ENCODE measurements around the gene SOCS2. TPM values are rescaled to one million over a fixed set of nuclear protein-coding genes. Genes with fewer than 3 reads are reported as not detected.

The SOCS2 gene
- total RNA-seq, 1 donor from 2014 or later: 6.0 TPM

DNA sequence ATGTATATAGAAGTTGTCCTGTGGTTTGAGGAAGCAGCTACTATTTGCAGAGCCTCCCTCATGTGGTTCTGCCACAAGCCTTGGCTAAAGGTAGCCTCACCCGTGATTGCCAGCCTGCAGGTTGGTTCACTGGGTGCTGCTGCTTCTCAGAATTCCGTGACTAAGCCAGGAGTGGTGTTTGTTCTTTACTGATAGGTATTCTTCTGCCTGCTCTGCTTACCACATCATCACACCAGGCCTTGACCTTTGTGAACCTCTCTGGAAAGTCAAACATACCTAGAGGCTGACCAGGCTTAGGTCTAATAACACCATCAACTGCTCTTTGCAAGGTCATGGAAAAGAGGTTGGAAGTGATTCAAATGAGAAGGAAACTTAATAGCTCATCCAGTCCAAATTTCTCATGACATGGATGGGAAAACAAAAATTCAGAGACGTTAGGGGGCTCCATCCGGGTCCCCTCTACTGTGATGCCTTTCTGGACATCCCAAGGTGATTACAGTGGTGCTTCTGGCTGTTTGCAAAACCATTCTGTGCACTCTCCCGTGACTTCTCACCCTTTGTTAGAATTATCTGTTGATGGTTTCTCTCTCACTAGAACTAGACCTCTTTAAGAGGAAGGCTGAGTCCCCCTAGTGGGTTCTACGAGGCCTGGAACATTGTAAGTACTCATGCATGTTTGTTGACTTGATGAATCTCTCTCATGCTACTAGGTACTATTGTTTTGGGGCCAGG lies 8.5 kb upstream of the SOCS2 start:
- DNase-seq: no peak
- no peak for ATAC-seq (ENCODE audit: poor library complexity)
- intact Hi-C loops (cut with DNase I): loop anchor here (10.0 kb wide), 1 partner anchor 411 kb away; no protein-coding TSS in a partner anchor

DNA sequence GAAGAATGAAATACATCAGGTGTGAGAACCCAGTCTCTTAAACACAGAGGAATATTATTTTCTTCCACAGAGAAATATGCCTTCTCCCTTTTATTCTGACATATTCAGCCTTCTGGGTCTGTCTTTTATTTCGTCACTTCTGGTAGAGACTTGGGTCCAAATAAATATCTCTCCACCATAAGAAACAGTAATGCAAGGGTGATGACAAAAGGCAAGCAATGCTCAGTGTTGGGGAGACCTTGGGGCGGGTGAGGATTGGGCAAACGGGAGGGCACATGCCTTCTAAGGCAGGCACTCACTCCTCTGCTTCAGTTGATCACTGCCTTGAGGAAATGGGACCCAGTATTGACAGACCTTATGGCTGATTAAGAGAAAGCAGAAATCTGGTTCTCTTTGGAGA lies 6.7 kb upstream of the SOCS2 start:
- intact Hi-C loops (cut with DNase I): loop anchor here (5.0 to 10.0 kb wide), 2 partner anchors 409 to 512 kb away; no protein-coding TSS in a partner anchor
- ATAC-seq (ENCODE audit: poor library complexity): no peak
- no peak for DNase-seq

DNA sequence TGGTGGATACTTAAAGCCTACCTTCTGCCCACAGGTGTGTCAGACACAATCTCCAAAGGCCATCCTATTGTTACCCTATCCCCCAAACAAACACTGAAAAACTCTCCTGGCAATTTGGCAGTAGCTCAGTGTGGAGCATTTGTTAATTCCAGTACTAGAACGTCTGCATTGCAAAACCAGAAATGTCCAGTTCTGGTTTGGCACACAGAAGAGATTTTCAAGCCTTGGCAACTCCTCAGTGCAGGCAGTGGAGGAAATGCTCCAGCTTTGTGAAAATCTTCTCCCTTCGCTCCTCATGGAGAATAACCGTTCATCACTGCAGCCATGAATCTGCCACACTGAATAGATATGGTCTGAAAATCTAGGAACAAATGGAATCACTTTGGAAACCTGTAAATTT lies 5.3 kb upstream of the SOCS2 start:
- intact Hi-C loops (cut with DNase I): loop anchor here (5.0 to 10.0 kb wide), 2 partner anchors 408 to 510 kb away; no protein-coding TSS in a partner anchor
- ATAC-seq (ENCODE audit: poor library complexity): no peak
- no peak for DNase-seq

DNA sequence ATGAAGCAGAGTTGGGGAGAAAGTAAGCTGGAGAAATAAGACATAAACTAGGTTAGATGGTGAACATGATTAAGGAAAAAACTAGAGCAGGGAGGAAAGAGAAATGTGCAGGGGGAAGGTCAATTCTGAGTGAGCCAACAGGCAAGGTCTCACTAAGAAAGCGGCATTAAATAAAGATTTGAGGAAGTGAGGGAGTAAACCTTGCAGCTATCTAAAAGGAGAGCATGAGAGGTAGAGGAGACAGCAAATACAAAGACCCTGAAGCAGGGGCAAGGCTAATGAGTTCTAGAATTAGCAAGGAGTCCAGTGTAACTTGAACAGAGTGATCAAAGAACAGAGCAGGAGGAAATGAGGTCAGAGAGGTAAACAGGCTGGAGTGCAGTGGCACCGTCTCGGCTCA lies 4.4 kb upstream of the SOCS2 start:
- ATAC-seq (ENCODE audit: poor library complexity): no peak
- no peak for DNase-seq
- intact Hi-C loops (cut with DNase I): loop anchor here (2.0 to 10.0 kb wide), 3 partner anchors 407 to 535 kb away; no protein-coding TSS in a partner anchor

DNA sequence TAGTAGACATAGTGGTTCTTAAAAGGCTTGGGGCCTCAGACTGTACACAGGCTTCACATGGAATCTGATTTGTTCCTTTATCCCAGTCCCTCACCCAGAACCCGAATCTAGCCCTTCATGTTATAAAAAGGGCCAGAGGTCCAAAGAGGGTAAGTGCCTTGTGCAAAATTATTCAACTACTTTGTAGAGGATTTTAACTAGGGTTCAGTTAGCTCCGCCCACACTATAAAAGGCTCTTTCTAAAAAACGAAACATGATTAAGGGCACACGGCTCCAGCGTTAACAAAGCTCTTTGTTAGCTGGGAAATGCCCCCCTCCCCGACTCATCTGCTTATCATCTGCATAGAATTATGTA lies 3.2 kb upstream of the SOCS2 start:
- no peak for DNase-seq
- intact Hi-C loops (cut with DNase I): loop anchor here (2.0 to 10.0 kb wide), 3 partner anchors 406 to 534 kb away; no protein-coding TSS in a partner anchor
- no peak for ATAC-seq (ENCODE audit: poor library complexity)

DNA sequence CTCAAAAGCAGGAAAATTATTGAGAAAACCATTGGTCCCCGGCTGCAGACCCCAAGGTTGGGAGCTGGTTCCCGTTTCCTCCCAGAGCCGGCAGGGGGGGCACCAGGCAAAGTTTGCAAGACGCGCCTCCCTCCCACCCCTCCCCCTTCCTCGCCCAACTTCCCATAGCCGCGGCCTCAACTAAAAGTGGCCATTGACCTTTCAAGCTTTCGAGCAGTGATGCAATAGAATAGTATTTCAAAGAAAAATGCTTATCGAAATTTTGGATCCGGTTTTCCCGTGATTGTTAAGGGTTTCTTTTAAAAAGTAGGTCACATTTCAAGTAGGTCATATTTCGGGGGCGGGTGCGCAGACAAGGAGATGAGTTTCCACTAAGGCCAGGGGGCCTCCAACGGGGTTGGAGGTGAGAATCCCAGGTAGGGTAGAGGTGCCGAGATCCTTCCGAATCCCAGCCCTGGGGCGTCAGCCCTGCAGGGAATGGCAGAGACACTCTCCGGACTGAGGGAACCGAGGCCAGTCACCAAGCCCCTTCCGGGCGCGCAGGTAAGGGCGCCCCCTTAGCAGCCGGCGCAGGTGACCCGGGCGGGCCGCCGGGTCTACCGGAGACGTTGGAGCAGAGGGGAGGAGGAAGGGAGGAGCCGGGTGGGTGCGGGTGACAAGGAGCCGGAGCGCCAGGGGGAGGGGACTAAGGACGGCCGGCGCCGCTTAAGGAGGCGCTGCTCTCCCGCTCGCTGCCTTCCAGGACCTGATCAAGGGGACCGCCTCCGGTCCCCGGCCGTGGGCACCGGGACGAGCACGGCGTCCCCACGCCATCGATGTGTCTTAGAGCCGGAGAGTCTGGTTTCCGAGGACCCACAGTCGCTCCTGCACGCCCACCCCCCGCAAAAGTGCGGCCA lies 2.6 kb upstream of the SOCS2 start:
- intact Hi-C loops (cut with DNase I): loop anchor here (2.0 to 10.0 kb wide), 7 partner anchors 107 to 533 kb away; partner anchors contain the start of gene CRADD
- ATAC-seq (ENCODE audit: poor library complexity): peak; percentile 82
- peak; percentile 90 for DNase-seq

DNA sequence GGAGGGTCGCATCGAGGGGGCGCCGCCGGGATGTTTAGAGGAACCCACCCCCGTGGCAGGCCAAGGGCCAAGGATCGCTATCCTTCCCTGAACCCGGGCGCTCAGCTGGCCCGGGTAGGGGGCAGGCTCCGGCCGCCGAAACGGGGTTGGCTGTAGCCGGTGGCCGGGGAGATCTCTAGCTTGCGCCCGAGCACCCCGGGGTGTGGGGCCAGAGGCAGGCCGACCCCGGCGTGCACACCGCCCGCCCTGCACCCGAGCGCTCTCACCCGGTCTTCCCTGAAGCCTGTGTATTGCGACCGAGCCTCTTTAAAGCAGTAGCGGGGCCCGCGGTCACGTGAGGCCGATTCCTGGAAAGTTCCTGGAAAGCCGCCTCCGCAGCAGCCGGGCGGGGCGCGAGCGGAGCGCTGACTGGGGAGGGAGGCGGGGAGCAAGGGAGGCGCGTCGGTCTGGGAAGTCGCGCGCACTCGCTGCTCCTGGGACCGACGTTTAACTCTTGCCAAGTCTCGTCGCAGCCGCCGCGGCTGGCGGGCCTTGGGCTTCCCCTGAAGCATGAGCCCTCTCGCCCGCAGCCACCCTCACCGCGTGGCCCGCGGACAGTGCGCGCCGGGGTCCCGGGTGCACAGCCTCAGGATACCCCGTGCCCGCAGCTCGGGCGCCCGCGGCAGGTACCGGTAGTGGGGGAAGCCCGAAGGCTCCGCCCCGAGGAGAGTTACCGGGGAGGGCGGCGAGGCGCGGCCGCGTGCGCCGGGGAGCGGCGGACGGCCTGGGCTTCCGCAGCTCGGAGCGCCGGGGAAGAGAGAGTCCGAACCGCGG lies 1.7 kb upstream of the SOCS2 start:
- intact Hi-C loops (cut with DNase I): loop anchor here (2.0 to 10.0 kb wide), 4 partner anchors 106 to 327 kb away; partner anchors contain the start of gene CRADD
- DNase-seq: peak; percentile 97

DNA sequence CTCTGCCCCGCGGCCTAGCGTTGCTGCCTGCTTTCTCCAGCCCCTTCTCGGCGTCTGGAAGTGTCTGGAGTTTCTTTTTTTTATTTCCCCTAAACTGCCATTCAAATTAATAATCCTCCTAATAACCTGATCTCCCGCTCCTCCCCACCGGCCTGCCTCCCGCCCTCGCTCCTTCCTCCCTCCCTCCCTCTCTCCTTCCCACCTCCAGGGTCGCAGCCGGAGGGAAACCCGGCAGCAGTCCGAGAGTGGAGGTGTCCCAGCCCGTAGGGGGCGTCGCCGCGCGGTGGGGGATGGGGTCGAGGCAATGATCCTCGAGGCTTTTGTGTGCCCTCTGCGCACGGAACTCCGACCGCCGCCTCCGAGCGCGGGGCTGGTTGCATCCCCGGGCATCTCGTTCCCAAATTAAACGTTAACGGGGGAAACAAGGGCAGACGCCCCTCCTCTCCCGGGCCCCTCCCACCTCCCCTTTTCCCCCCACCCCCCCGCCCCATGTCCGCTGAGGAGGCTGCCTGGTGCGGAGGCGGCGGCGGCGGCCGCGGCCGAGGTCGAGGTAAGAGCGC lies 1.0 kb upstream of the SOCS2 start:
- ATAC-seq (ENCODE audit: poor library complexity) (peak; percentile 37), DNase-seq (peak; percentile 82)
- intact Hi-C loops (cut with DNase I): loop anchor here (2.0 to 10.0 kb wide), 4 partner anchors 105 to 326 kb away; partner anchors contain the start of gene CRADD

More for the DNA sequence above, 1.7 kb upstream of the SOCS2 start:
- ATAC-seq (ENCODE audit: poor library complexity): peak; percentile 88

DNA sequence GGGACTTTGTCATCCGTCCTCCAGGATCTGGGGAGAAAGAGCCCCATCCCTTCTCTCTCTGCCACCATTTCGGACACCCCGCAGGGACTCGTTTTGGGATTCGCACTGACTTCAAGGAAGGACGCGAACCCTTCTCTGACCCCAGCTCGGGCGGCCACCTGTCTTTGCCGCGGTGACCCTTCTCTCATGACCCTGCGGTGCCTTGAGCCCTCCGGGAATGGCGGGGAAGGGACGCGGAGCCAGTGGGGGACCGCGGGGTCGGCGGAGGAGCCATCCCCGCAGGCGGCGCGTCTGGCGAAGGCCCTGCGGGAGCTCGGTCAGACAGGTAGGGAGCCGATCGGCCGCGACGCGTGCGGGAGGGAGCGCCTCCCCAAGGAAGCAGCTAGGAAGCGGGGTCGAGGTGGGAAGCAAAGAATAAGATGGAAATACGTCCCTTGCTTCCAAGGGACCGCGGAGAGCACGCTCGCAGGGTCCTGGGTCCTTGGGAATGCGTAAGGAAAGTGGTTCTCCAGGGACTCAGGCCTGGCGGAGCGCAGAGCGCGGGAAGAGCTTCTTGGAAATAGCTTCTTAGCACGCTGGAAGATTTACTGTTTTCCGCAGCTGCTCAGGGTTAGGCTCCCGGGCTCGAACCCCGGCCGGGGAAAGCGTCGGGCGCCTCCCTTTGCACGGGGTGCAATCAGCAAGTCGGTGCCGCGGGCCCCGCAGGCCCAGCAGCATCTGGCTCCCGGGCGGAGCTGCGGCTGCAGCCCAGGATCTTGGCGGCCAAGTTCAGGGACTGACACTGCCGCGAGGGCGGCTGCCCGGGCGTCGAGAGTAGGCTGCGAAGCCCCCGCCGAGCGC lies 457 bp downstream of the SOCS2 start:
- DNase-seq: peak; percentile 64
- no peak for ATAC-seq (ENCODE audit: poor library complexity)
- intact Hi-C loops (cut with DNase I): loop anchor here (5.0 to 10.0 kb wide), 2 partner anchors 252 to 324 kb away; no protein-coding TSS in a partner anchor

DNA sequence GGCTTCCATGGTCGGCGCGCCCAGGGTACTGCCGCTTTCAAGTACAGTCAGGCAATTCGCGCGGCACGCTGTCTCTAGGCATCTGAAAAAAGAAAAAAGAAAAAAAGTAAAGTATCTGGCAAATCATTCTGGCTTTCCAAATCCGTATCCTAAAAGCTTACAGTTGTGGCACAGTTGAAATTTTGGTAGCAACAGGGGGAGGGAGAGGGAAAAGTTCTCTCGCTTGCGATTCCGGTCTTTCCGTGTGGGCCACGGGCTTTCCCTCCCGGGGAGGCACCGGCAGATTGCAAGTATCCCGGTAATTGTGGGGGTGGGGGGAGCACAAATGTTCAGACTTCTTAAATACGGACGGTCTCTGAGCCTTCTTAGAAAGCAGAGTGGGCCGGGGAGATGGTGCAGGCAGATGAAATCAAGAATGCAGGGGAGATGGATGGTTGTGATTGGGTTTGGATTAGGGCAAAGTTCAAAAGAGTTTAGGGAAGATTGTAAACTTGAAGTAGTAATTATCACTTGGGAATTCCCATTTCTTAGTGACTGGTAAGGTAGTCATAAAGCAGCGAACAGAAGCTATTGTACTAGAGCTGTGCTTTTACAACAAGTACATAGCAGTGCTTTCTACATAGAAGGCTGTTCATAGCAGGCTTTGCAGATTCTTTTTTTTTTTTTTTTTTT lies 1.2 kb downstream of the SOCS2 start:
- intact Hi-C loops (cut with DNase I): loop anchor here (5.0 to 10.0 kb wide), 2 partner anchors 251 to 324 kb away; no protein-coding TSS in a partner anchor
- DNase-seq: no peak
- ATAC-seq (ENCODE audit: poor library complexity): no peak

DNA sequence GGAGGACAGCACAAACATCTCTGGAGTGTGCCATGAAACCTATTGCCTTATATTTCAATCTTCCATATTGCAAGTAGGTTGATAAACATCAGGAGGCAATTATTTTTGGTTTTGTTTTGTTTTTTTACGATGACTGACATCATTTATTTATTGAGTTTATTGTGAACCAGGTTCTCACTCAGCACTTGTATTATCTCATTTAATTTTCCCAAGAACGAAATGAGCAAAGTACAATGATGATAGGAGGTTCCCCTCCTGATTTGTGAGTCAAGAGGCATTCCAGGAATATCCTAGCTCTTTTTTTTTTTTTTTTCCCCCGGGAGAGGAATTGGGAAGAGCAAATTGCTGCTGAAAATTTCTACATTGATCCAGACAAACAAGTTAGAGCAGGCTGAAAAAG lies 4.7 kb downstream of the SOCS2 start:
- DNase-seq (no peak), ATAC-seq (ENCODE audit: poor library complexity) (no peak)
- intact Hi-C loops (cut with DNase I): loop anchor here (10.0 kb wide), 1 partner anchor 248 kb away; no protein-coding TSS in a partner anchor

DNA sequence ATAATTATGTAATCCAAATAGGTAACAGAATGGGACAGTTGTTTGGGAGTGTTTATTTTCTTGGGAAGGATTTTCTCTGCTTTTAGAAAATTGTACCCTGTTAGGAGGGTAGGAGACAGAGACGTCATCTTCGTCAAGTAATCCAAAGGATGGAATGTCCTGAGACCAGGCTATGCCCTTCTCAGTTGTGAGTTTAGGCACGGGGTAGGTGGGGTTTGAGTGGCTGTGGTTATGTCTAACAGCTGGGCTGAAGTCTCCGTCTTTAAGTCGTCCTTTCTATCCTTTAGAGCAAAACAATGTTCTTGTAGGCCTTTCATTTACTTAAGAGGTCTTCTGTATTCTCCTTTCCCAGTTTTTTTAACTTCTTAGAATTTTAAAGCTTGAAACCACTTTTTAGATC lies 5.7 kb downstream of the SOCS2 start:
- ATAC-seq (ENCODE audit: poor library complexity): no peak
- DNase-seq: no peak
- intact Hi-C loops (cut with DNase I): loop anchor here (10.0 kb wide), 1 partner anchor 247 kb away; no protein-coding TSS in a partner anchor

DNA sequence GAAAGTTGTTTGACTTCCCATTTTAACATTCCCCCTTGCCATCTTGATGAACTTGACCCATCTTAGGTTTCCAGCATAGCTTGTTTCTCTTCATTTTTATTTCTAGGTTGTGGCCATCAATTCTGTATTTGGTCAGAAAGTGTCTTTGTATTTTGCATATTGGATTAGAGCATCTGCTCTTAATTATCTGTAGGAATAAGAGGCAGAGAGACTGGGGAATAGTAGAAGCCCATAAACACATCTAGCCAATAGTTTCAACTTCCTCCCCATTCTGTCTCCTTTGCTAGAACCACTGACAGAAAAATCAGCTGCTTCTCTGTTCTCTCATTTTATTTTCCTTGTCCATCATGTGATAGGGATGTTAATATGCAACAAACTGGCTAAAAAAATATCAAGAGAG lies 8.2 kb downstream of the SOCS2 start:
- ATAC-seq (ENCODE audit: poor library complexity) (no peak), DNase-seq (no peak)
- intact Hi-C loops (cut with DNase I): no loop called here

DNA sequence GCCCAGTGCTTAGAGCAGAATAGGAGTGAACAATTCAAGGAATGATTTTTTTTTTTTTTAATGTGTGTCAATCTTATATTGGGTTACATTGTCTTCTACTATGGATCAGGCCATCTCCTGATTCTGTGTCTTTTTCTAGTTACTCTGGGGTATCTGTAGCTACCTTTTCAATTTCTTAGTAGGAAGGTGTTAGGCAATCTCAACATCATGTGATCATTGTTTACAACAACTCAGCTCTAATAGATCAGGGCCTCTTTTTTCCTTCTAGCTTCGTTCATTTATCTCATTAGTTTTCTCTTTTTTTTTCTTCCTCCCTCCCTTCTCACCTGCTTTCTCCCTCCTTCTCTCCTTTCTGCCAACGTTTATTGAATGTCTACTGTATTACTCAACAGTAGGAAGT lies 8.9 kb downstream of the SOCS2 start:
- DNase-seq (no peak), ATAC-seq (ENCODE audit: poor library complexity) (no peak)
- intact Hi-C loops (cut with DNase I): no loop called here

DNA sequence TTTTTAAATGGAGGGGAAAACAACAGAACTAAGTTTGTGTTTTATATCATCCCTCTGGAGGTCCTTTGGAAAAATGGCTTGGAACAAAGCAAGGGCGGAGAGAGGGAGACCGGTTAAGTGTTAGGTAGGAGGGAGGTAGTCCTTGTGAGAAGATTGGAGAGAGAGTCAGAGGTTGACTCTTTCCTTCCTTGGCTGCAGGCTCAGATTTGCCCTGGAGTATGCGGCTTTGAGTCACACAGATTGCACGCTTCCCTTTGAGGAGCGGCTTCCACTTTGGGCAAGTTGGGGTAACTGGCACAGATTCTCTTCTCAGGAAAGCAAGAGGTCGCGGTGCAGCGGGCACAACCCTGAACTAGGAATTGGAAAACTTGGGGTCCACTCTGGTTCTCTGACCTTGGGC lies 9.9 kb downstream of the SOCS2 start:
- no peak for ATAC-seq (ENCODE audit: poor library complexity)
- intact Hi-C loops (cut with DNase I): no loop called here
- no peak for DNase-seq

DNA sequence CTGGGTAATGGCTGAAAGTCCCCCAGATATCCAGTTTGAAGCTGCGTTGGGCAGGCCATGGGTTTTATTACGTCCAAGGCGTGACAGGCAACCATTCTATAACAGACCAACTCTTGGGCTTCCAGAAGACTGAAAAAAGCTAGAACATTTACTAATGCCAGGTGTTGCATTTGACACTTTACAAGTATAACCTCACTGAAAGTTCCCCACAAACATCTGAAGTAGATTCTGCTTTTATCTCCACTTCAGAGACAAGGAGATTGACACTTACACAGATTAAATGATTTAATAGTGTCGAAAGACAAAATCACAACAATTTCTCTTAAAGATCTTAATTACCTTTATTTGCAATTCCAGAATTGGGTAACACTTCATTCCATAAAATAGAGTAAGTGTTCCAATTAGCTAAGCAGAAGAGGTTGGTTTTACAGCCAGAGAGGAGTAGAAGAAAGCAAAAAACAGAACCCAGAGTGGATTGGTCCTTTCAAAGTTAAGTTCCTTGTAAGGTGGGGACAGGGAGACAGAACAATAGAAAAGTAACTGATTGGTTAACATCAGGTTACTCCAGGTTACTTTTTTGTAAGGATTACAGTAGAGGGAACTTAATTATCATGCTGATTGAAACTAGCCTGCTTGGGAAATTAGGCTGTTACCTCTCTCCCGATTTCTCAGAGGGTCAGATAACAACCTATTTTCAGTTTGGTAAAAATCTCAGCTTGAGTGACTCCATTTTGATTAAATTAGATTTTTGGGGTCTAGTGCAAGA lies 11.3 kb downstream of the SOCS2 start:
- DNase-seq (no peak), ATAC-seq (ENCODE audit: poor library complexity) (no peak)
- intact Hi-C loops (cut with DNase I): no loop called here
